Panc1 (cell line): ENCODE measurements around the gene OR6Y1. TPM values are rescaled to one million over a fixed set of nuclear protein-coding genes. Genes with fewer than 3 reads are reported as not detected.

Experiments used
- ATAC-seq: fragments of 200-7000 bp; cut with Tn5 transposase; 2 replicates; pipeline ENCODE4 v1.9.1; 2020; ENCODE audit warnings: mild to moderate bottlenecking, moderate library complexity
- BruUV-seq: library from RNA; stranded (reverse); fragments of 400-500 nt; replicated peaks from 2 replicates; lab custom pipeline; 2021; lab: Mats Ljungman, UMichigan
- CTCF ChIA-PET: fragments of 300-600 bp; sonication (Branson Sonifier 250); formaldehyde crosslinking; loops from one replicate; lab custom pipeline; 2022; ENCODE audit warnings: antibody characterized with exemption; lab: Charles Lee
- POLR2A ChIA-PET: fragments of 300-600 bp; sonication (Branson Sonifier 250); formaldehyde crosslinking; loops from one replicate; lab custom pipeline; 2022; ENCODE audit warnings: antibody characterized with exemption; lab: Charles Lee
- DNase-seq: peaks from one replicate; pipeline ENCODE4 v3.0.0-alpha.2; 2010; ENCODE audit warnings: low read depth, low spot score
- H3K27ac ChIP-seq: 2 replicates; pipeline ENCODE4 v1.5.1; 2011; ENCODE audit warnings: mild to moderate bottlenecking, low read length, inconsistent platforms
- H3K27me3 ChIP-seq: fragments of 200-500 bp; sonication (Bioruptor generic); 2 replicates; pipeline ENCODE4 v1.6.0; 2014; ENCODE audit warnings: low read length, inconsistent platforms; ENCODE audit not compliant: control insufficient read depth, insufficient read depth
- H3K36me3 ChIP-seq: fragments of 200-500 bp; sonication (Bioruptor generic); 2 replicates; pipeline ENCODE4 v1.5.1; 2014; ENCODE audit warnings: inconsistent platforms, mild to moderate bottlenecking, low read length, moderate library complexity; ENCODE audit not compliant: control insufficient read depth, insufficient read depth
- H3K4me1 ChIP-seq: 2 replicates; pipeline ENCODE4 v1.5.1; 2011; ENCODE audit warnings: inconsistent platforms, mild to moderate bottlenecking, low read length, moderate library complexity; ENCODE audit not compliant: control insufficient read depth, insufficient read depth
- H3K4me3 ChIP-seq, 2 experiments: 2 replicates each; pipeline ENCODE4 v1.5.1; 2011 to 2012; ENCODE audit warnings: low read depth in 2 of 2, low read length in 2 of 2, mild to moderate bottlenecking in 2 of 2, inconsistent platforms in 1 of 2, moderate library complexity in 1 of 2
- H3K9me3 ChIP-seq: fragments of 200-500 bp; sonication (Bioruptor generic); 2 replicates; pipeline ENCODE4 v1.5.1; 2014; ENCODE audit warnings: low read depth, mild to moderate bottlenecking, inconsistent platforms, low read length, moderate library complexity; ENCODE audit not compliant: control insufficient read depth, insufficient read depth
- POLR2AphosphoS5 ChIP-seq: IDR thresholded peaks from 2 replicates; pipeline ENCODE4 v1.6.1; 2012; ENCODE audit warnings: mild to moderate bottlenecking, low read depth, low read length, moderate library complexity
- SIN3A ChIP-seq: IDR thresholded peaks from 2 replicates; pipeline ENCODE4 v1.6.1; 2012; ENCODE audit warnings: low read depth, mild to moderate bottlenecking, low read length, moderate library complexity, borderline replicate concordance; ENCODE audit not compliant: insufficient read depth
- TCF7L2 ChIP-seq: IDR thresholded peaks from 2 replicates; pipeline ENCODE4 v1.6.1; 2011; ENCODE audit warnings: mild to moderate bottlenecking, low read depth, low read length, inconsistent platforms
- in situ Hi-C: cut with HindIII; loops from 2 replicates; pipeline ENCODE4 v1.10.0; 2016; ENCODE audit warnings: low sequenced_read_pairs, low pct_unique_long_range_greater_than_20kb
- intact Hi-C: fragments of 100-400 bp; cut with micrococcal nuclease; formaldehyde crosslinking; loops from one replicate; pipeline ENCODE4 v1.10.0; 2022; ENCODE audit not compliant: unreplicated experiment
- total RNA-seq: library from RNA; stranded (reverse); gene quantifications from one replicate; pipeline ENCODE4 v1.2.1, GENCODE V29; 2021; ENCODE audit not compliant: unreplicated experiment
- TF ChIP-seq, protein P1 (sequence below), 2 experiments: IDR thresholded peaks; 2 replicates each; pipeline ENCODE4 v1.6.1; 2011 to 2012; ENCODE audit warnings: low read depth in 2 of 2, control low read depth in 1 of 2, low read length in 1 of 2, mild to moderate bottlenecking in 1 of 2, moderate library complexity in 1 of 2; ENCODE audit not compliant: insufficient read depth in 1 of 2
- TF ChIP-seq, protein P2 (sequence below): fragments of 450-650 bp; IDR thresholded peaks from 2 replicates; pipeline ENCODE4 v1.5.1; 2017; ENCODE audit warnings: mild to moderate bottlenecking

Gene OR6Y1
- total RNA-seq, 1 experiment from 2014 or later = not detected

GRCh38 chr1:158534496-158534895 is 19.7 kb downstream of the OR6Y1 start:
- in situ Hi-C loops (no loop called here), intact Hi-C loops (no loop called here)
- no TSS peak for BruUV-seq
- Histone ChIP-seq H3K27ac (no peak overlapping the region), H3K4me3 (no peak overlapping the region), H3K27me3 (no peaks in the 10 kb centered on the region), H3K4me1 (no peaks in the 10 kb centered on the region), H3K36me3 (no peaks in the 10 kb centered on the region), H3K9me3 (no peaks in the 10 kb centered on the region)
- ATAC-seq (no peak), DNase-seq (no peak)
- ChIA-PET CTCF (no interaction called here), POLR2A (no interaction called here)
- TF ChIP-seq SIN3A (no peak), TCF7L2 (no peak), POLR2AphosphoS5 (no peak)
- TF ChIP-seq, protein P1, sequence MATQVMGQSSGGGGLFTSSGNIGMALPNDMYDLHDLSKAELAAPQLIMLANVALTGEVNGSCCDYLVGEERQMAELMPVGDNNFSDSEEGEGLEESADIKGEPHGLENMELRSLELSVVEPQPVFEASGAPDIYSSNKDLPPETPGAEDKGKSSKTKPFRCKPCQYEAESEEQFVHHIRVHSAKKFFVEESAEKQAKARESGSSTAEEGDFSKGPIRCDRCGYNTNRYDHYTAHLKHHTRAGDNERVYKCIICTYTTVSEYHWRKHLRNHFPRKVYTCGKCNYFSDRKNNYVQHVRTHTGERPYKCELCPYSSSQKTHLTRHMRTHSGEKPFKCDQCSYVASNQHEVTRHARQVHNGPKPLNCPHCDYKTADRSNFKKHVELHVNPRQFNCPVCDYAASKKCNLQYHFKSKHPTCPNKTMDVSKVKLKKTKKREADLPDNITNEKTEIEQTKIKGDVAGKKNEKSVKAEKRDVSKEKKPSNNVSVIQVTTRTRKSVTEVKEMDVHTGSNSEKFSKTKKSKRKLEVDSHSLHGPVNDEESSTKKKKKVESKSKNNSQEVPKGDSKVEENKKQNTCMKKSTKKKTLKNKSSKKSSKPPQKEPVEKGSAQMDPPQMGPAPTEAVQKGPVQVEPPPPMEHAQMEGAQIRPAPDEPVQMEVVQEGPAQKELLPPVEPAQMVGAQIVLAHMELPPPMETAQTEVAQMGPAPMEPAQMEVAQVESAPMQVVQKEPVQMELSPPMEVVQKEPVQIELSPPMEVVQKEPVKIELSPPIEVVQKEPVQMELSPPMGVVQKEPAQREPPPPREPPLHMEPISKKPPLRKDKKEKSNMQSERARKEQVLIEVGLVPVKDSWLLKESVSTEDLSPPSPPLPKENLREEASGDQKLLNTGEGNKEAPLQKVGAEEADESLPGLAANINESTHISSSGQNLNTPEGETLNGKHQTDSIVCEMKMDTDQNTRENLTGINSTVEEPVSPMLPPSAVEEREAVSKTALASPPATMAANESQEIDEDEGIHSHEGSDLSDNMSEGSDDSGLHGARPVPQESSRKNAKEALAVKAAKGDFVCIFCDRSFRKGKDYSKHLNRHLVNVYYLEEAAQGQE (IDR thresholded peaks at IDR 0.05; ENCODE audit: insufficient read depth in 1 of 2, low read depth in 2 of 2, low read length in 1 of 2) = no peak
- TF ChIP-seq, protein P2, sequence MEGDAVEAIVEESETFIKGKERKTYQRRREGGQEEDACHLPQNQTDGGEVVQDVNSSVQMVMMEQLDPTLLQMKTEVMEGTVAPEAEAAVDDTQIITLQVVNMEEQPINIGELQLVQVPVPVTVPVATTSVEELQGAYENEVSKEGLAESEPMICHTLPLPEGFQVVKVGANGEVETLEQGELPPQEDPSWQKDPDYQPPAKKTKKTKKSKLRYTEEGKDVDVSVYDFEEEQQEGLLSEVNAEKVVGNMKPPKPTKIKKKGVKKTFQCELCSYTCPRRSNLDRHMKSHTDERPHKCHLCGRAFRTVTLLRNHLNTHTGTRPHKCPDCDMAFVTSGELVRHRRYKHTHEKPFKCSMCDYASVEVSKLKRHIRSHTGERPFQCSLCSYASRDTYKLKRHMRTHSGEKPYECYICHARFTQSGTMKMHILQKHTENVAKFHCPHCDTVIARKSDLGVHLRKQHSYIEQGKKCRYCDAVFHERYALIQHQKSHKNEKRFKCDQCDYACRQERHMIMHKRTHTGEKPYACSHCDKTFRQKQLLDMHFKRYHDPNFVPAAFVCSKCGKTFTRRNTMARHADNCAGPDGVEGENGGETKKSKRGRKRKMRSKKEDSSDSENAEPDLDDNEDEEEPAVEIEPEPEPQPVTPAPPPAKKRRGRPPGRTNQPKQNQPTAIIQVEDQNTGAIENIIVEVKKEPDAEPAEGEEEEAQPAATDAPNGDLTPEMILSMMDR = no peak

- no peaks in the 10 kb centered on the region for H3K36me3 ChIP-seq
- CTCF ChIA-PET = no interaction called here
- H3K27me3 ChIP-seq = no peaks in the 10 kb centered on the region
- H3K4me3 ChIP-seq = no peak overlapping the region
- in situ Hi-C loops = no loop called here
- no peak for TF ChIP-seq POLR2AphosphoS5
- TF ChIP-seq, protein P1 (IDR thresholded peaks at IDR 0.05; ENCODE audit: insufficient read depth in 1 of 2, low read depth in 2 of 2, low read length in 1 of 2) = no peak
- TF ChIP-seq, protein P2 = no peak
- TF ChIP-seq SIN3A = no peak
- TF ChIP-seq TCF7L2 = no peak
- no peaks in the 10 kb centered on the region for H3K4me1 ChIP-seq
- POLR2A ChIA-PET = no interaction called here
- no TSS peak for BruUV-seq
- ATAC-seq (no peak), DNase-seq (no peak)
- no peaks in the 10 kb centered on the region for H3K9me3 ChIP-seq
- intact Hi-C loops = no loop called here
- H3K27ac ChIP-seq = no peak overlapping the region
Measured at GRCh38 chr1:158527190-158527815, 26.9 kb downstream of the OR6Y1 start.
